Endodermal cell (in vitro differentiated cells): ENCODE data around the gene EDRF1. TPM values are rescaled to one million over a fixed set of nuclear protein-coding genes. Genes with fewer than 3 reads are reported as not detected.

ENCODE experiments used
- DNase-seq: peaks from one replicate; pipeline ENCODE4 v3.0.0-alpha.2; 2017
- H3K27ac ChIP-seq: 2 replicates; pipeline ENCODE4 v1.5.1; 2013; ENCODE audit warnings: mild to moderate bottlenecking, low read depth, low read length, moderate library complexity
- H3K27me3 ChIP-seq: 2 replicates; pipeline ENCODE4 v1.6.1; 2013; ENCODE audit warnings: mild to moderate bottlenecking, low read length, moderate library complexity; ENCODE audit not compliant: insufficient read depth, control insufficient read depth, poor library complexity, severe bottlenecking
- H3K36me3 ChIP-seq: 2 replicates; pipeline ENCODE4 v1.7.0; 2013; ENCODE audit warnings: mild to moderate bottlenecking, low read length, moderate library complexity; ENCODE audit not compliant: control insufficient read depth, insufficient read depth
- H3K4me1 ChIP-seq: one replicate; pipeline ENCODE4 v1.7.0; 2013; ENCODE audit warnings: low read length; ENCODE audit not compliant: control insufficient read depth, insufficient read depth
- H3K4me3 ChIP-seq: 2 replicates; pipeline ENCODE4 v1.5.1; 2013; ENCODE audit warnings: mild to moderate bottlenecking, low read length, moderate library complexity
- H3K9ac ChIP-seq: 2 replicates; pipeline ENCODE4 v1.6.1; 2013; ENCODE audit warnings: mild to moderate bottlenecking, low read length, moderate library complexity; ENCODE audit not compliant: poor library complexity, severe bottlenecking; ENCODE audit errors: extremely low read depth
- H3K9me3 ChIP-seq: 2 replicates; pipeline ENCODE4 v1.6.1; 2013; ENCODE audit warnings: mild to moderate bottlenecking, low read length, moderate library complexity; ENCODE audit not compliant: control insufficient read depth
- H3K27ac Mint-ChIP-seq: 2 replicates; pipeline ENCODE4 v1.8.0; 2020; ENCODE audit warnings: mixed read lengths
- H3K27me3 Mint-ChIP-seq: 2 replicates; pipeline ENCODE4 v1.8.0; 2021; ENCODE audit warnings: mild to moderate bottlenecking, mixed read lengths; ENCODE audit not compliant: insufficient read depth
- H3K36me3 Mint-ChIP-seq: 2 replicates; pipeline ENCODE4 v1.8.0; 2020; ENCODE audit warnings: low read depth, mixed read lengths
- H3K4me1 Mint-ChIP-seq: 2 replicates; pipeline ENCODE4 v1.8.0; 2020; ENCODE audit warnings: mixed read lengths
- H3K4me3 Mint-ChIP-seq: 2 replicates; pipeline ENCODE4 v1.8.0; 2020; ENCODE audit warnings: mild to moderate bottlenecking, moderate library complexity, mixed read lengths
- H3K9me3 Mint-ChIP-seq: 2 replicates; pipeline ENCODE4 v1.8.0; 2020; ENCODE audit warnings: mild to moderate bottlenecking, mixed read lengths
- CTCF ChIP-seq: fragments of 200-600 bp; sonication (generic); conservative IDR thresholded peaks from 2 replicates; pipeline ENCODE4 v1.5.0; 2021; ENCODE audit warnings: antibody characterized with exemption, mild to moderate bottlenecking
- WGBS, 2 experiments: methylation state at CpG; one replicate each; pipeline versions ENCODE4 v1.1.5 to v1.1.7; 2013; ENCODE audit warnings: missing lambda C conversion rate in 2 of 2, mixed read lengths in 1 of 2; ENCODE audit not compliant: insufficient coverage in 1 of 2, insufficient read length in 1 of 2; 5-methylcytosine and 5-hydroxymethylcytosine counted together
- total RNA-seq, 2 donors: library from RNA; stranded (reverse); fragmentation: NEBNext Ultra II Directional in 1 of 2; extraction: Animal tissue kit (Norgen Biotek cat#: 25700) in 1 of 2; gene quantifications; 2 replicates in 1 of 2; 3 replicates in 1 of 2; pipeline ENCODE4 v1.2.1, GENCODE V29; 2021

EDRF1 gene
- total RNA-seq, 2 donors from 2014 or later: 44.5 to 46.8 TPM

GRCh38 chr10:125802739-125803138, 83.2 kb downstream of the EDRF1 start:
- peaks cover 32% of the 10 kb centered on the region for H3K4me1 Mint-ChIP-seq
- no peaks in the 10 kb centered on the region for H3K9me3 Mint-ChIP-seq
- DNase-seq: no peak
- H3K4me3 Mint-ChIP-seq: no peak overlapping the region
- no peak overlapping the region for H3K27ac Mint-ChIP-seq
- Histone ChIP-seq H3K9ac (no peak overlapping the region), H3K4me3 (no peak overlapping the region), H3K27me3 (no peaks in the 10 kb centered on the region), H3K27ac (no peak overlapping the region), H3K9me3 (no peaks in the 10 kb centered on the region), H3K4me1 (peaks cover 14% of the 10 kb centered on the region), H3K36me3 (peaks cover 30% of the 10 kb centered on the region)
- TF ChIP-seq CTCF: no peak
- peaks cover 25% of the 10 kb centered on the region for H3K36me3 Mint-ChIP-seq
- 88 to 97% methylated on average over 3 to 7 of the region's 7 CpGs for WGBS, 2 experiments
- no peaks in the 10 kb centered on the region for H3K27me3 Mint-ChIP-seq

- H3K4me1 Mint-ChIP-seq: peaks cover 5% of the 10 kb centered on the region
- Histone ChIP-seq H3K4me3 (no peak overlapping the region), H3K4me1 (peaks cover 5% of the 10 kb centered on the region), H3K27me3 (no peaks in the 10 kb centered on the region), H3K9me3 (no peaks in the 10 kb centered on the region), H3K9ac (no peak overlapping the region), H3K36me3 (peaks cover 61% of the 10 kb centered on the region), H3K27ac (no peak overlapping the region)
- WGBS, 2 experiments: 89 to 100% methylated on average over 1 of the region's 1 CpG
- TF ChIP-seq CTCF: no peak
- H3K27ac Mint-ChIP-seq: no peak overlapping the region
- H3K36me3 Mint-ChIP-seq: peaks cover 44% of the 10 kb centered on the region
- DNase-seq: no peak
- H3K4me3 Mint-ChIP-seq: no peak overlapping the region
- no peaks in the 10 kb centered on the region for H3K9me3 Mint-ChIP-seq
- H3K27me3 Mint-ChIP-seq: no peaks in the 10 kb centered on the region
Measured at GRCh38 chr10:125808047-125808446, 88.5 kb downstream of the EDRF1 start.

- WGBS, 2 experiments: 80 to 95% methylated on average over 1 of the region's 1 CpG
- H3K4me1 ChIP-seq: peaks cover 4% of the 10 kb centered on the region
- H3K27me3 ChIP-seq: no peaks in the 10 kb centered on the region
- H3K27me3 Mint-ChIP-seq: no peaks in the 10 kb centered on the region
- H3K4me1 Mint-ChIP-seq: peaks cover 3% of the 10 kb centered on the region
- H3K9me3 ChIP-seq: no peaks in the 10 kb centered on the region
- no peaks in the 10 kb centered on the region for H3K9me3 Mint-ChIP-seq
- no peak overlapping the region for H3K27ac ChIP-seq
- no peak for TF ChIP-seq CTCF
- no peak overlapping the region for H3K9ac ChIP-seq
- peaks cover 55% of the 10 kb centered on the region for H3K36me3 Mint-ChIP-seq
- no peak for DNase-seq
- no peak overlapping the region for H3K4me3 Mint-ChIP-seq
- peaks cover 54% of the 10 kb centered on the region for H3K36me3 ChIP-seq
- no peak overlapping the region for H3K27ac Mint-ChIP-seq
- no peak overlapping the region for H3K4me3 ChIP-seq
Measured at GRCh38 chr10:125811251-125811650, 91.7 kb downstream of the EDRF1 start.
